WTC11 (cell line): ENCODE results near the gene BOD1. TPM values are rescaled to one million over a fixed set of nuclear protein-coding genes. Genes with fewer than 3 reads are reported as not detected.

Experiments
- ATAC-seq: fragments of 200-7000 bp; cut with Tn5 transposase; 2 replicates; pipeline ENCODE4 v1.10.0; 2021; ENCODE audit warnings: mild to moderate bottlenecking, moderate library complexity
- CTCF ChIA-PET: fragments of 300-600 bp; sonication (Branson Sonifier 250); formaldehyde crosslinking; loops from one replicate; lab custom pipeline; 2021; ENCODE audit warnings: antibody characterized with exemption; lab: Charles Lee
- POLR2A ChIA-PET: fragments of 350-600 bp; sonication (Branson Sonifier 250); formaldehyde crosslinking; loops from one replicate; lab custom pipeline; 2021; ENCODE audit warnings: antibody characterized with exemption; lab: Charles Lee
- DNase-seq: peaks from one replicate; pipeline ENCODE4 v3.0.0; 2021; ENCODE audit warnings: low spot score
- H3K27ac Mint-ChIP-seq: 2 replicates; pipeline ENCODE4 v1.8.0; 2021; ENCODE audit warnings: mixed read lengths
- H3K27me3 Mint-ChIP-seq: 2 replicates; pipeline ENCODE4 v1.8.0; 2021; ENCODE audit warnings: low read depth, mild to moderate bottlenecking, moderate library complexity, mixed read lengths
- H3K36me3 Mint-ChIP-seq: 2 replicates; pipeline ENCODE4 v1.8.0; 2021; ENCODE audit warnings: mixed read lengths
- H3K4me1 Mint-ChIP-seq: 2 replicates; pipeline ENCODE4 v1.8.0; 2022; ENCODE audit warnings: mixed read lengths
- H3K4me3 Mint-ChIP-seq: 2 replicates; pipeline ENCODE4 v1.8.0; 2021; ENCODE audit warnings: mild to moderate bottlenecking, moderate library complexity, mixed read lengths
- H3K9me3 Mint-ChIP-seq: 2 replicates; pipeline ENCODE4 v1.8.0; 2021; ENCODE audit warnings: mixed read lengths
- ATF1 ChIP-seq: sonication (generic); formaldehyde crosslinking; IDR thresholded peaks from 2 replicates; pipeline ENCODE4 v1.8.1; 2023; ENCODE audit warnings: mild to moderate bottlenecking, moderate library complexity, missing genetic modification reagents
- CREB1 ChIP-seq: sonication (generic); formaldehyde crosslinking; IDR thresholded peaks from 2 replicates; pipeline ENCODE4 v1.8.0; 2023; ENCODE audit warnings: mild to moderate bottlenecking, missing genetic modification reagents
- FOXJ3 ChIP-seq: sonication (generic); formaldehyde crosslinking; IDR thresholded peaks from 2 replicates; pipeline ENCODE4 v1.9.0; 2021; ENCODE audit warnings: missing genetic modification reagents, mild to moderate bottlenecking, borderline replicate concordance
- HMGA2 ChIP-seq: fragments of 250-450 bp; sonication (Bioruptor Pico); IDR thresholded peaks from 2 replicates; pipeline ENCODE4 v1.4.0; 2021; ENCODE audit warnings: mild to moderate bottlenecking, moderate library complexity
- IRF2 ChIP-seq: sonication (generic); formaldehyde crosslinking; IDR thresholded peaks from 2 replicates; pipeline ENCODE4 v1.8.0; 2022; ENCODE audit warnings: low read depth, missing genetic modification reagents, borderline replicate concordance
- NFATC4 ChIP-seq: fragments of 250-450 bp; sonication (Bioruptor Pico); IDR thresholded peaks from 2 replicates; pipeline ENCODE4 v1.9.0; 2021; ENCODE audit warnings: mild to moderate bottlenecking
- OVOL2 ChIP-seq: fragments of 250-450 bp; sonication (Bioruptor Pico); IDR thresholded peaks from 2 replicates; pipeline ENCODE4 v1.9.0; 2021; ENCODE audit warnings: mild to moderate bottlenecking, borderline replicate concordance
- TEAD1 ChIP-seq: sonication (generic); formaldehyde crosslinking; IDR thresholded peaks from 2 replicates; pipeline ENCODE4 v1.8.0; 2022; ENCODE audit warnings: mild to moderate bottlenecking, missing genetic modification reagents
- ZNF138 ChIP-seq: sonication (generic); formaldehyde crosslinking; conservative IDR thresholded peaks from 2 replicates; pipeline ENCODE4 v1.8.1; 2022; ENCODE audit warnings: mild to moderate bottlenecking, moderate library complexity, missing genetic modification reagents
- ZNF671 ChIP-seq: fragments of 250-450 bp; sonication (Bioruptor Pico); IDR thresholded peaks from 2 replicates; pipeline ENCODE4 v1.8.0; 2021; ENCODE audit warnings: mild to moderate bottlenecking
- total RNA-seq: library from RNA; stranded (reverse); gene quantifications from 3 replicates; pipeline ENCODE4 v1.2.3, GENCODE V29; 2021
- TF ChIP-seq, protein P1 (sequence below): sonication (generic); formaldehyde crosslinking; IDR thresholded peaks from 2 replicates; pipeline ENCODE4 v1.8.0; 2022; ENCODE audit warnings: mild to moderate bottlenecking, missing genetic modification reagents
- TF ChIP-seq, protein P2 (sequence below): sonication (generic); formaldehyde crosslinking; IDR thresholded peaks from 2 replicates; pipeline ENCODE4 v1.8.1; 2023; ENCODE audit warnings: mild to moderate bottlenecking, missing genetic modification reagents, borderline replicate concordance
- TF ChIP-seq, protein P3 (sequence below): sonication (generic); formaldehyde crosslinking; IDR thresholded peaks from 2 replicates; pipeline ENCODE4 v1.8.1; 2023; ENCODE audit warnings: mild to moderate bottlenecking, missing genetic modification reagents, moderate library complexity
- TF ChIP-seq, protein P4 (sequence below): fragments of 250-450 bp; sonication (Bioruptor Pico); IDR thresholded peaks from 2 replicates; pipeline ENCODE4 v1.9.0; 2021; ENCODE audit warnings: mild to moderate bottlenecking
- TF ChIP-seq, protein P5 (sequence below): fragments of 250-450 bp; sonication (Bioruptor Pico); IDR thresholded peaks from 2 replicates; pipeline ENCODE4 v1.9.0; 2021; ENCODE audit warnings: moderate library complexity, mild to moderate bottlenecking, inconsistent platforms, borderline replicate concordance

The BOD1 gene
- total RNA-seq, 1 experiment from 2014 or later: 120 TPM

DNA sequence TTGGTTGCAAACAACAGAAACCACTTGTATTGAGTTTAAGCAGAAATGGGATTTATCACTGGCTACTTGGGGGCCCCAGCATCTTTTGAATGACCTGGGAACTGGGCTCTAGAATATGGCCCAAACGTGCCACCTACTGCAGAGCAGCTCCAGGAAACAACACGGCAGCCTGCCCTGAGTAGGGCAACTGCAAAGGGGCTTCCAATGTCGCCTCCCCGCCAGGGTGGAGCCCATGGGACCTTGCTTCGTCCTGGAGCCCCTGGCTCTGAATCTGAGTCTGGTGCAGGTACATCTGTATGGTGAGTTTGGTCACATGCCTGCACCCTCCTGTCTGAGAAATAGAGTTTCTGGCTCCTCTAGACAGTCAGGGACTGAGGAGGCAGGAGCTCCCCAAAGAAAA lies 38.6 kb downstream of the BOD1 start:
- Mint-ChIP-seq H3K4me3 (no peak overlapping the region), H3K9me3 (peaks cover 18% of the 10 kb centered on the region), H3K27ac (no peak overlapping the region), H3K27me3 (peaks cover 5% of the 10 kb centered on the region; the same call in 1 of the 2 replicates), H3K36me3 (peaks cover 11% of the 10 kb centered on the region), H3K4me1 (peaks cover 17% of the 10 kb centered on the region)
- POLR2A ChIA-PET: no interaction called here
- TF ChIP-seq, protein P1, sequence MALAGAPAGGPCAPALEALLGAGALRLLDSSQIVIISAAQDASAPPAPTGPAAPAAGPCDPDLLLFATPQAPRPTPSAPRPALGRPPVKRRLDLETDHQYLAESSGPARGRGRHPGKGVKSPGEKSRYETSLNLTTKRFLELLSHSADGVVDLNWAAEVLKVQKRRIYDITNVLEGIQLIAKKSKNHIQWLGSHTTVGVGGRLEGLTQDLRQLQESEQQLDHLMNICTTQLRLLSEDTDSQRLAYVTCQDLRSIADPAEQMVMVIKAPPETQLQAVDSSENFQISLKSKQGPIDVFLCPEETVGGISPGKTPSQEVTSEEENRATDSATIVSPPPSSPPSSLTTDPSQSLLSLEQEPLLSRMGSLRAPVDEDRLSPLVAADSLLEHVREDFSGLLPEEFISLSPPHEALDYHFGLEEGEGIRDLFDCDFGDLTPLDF (CRISPR knock-in tag): no peak
- TF ChIP-seq IRF2 (CRISPR knock-in tag) (no peak), HMGA2 (CRISPR knock-in tag) (no peak)
- TF ChIP-seq, protein P2, sequence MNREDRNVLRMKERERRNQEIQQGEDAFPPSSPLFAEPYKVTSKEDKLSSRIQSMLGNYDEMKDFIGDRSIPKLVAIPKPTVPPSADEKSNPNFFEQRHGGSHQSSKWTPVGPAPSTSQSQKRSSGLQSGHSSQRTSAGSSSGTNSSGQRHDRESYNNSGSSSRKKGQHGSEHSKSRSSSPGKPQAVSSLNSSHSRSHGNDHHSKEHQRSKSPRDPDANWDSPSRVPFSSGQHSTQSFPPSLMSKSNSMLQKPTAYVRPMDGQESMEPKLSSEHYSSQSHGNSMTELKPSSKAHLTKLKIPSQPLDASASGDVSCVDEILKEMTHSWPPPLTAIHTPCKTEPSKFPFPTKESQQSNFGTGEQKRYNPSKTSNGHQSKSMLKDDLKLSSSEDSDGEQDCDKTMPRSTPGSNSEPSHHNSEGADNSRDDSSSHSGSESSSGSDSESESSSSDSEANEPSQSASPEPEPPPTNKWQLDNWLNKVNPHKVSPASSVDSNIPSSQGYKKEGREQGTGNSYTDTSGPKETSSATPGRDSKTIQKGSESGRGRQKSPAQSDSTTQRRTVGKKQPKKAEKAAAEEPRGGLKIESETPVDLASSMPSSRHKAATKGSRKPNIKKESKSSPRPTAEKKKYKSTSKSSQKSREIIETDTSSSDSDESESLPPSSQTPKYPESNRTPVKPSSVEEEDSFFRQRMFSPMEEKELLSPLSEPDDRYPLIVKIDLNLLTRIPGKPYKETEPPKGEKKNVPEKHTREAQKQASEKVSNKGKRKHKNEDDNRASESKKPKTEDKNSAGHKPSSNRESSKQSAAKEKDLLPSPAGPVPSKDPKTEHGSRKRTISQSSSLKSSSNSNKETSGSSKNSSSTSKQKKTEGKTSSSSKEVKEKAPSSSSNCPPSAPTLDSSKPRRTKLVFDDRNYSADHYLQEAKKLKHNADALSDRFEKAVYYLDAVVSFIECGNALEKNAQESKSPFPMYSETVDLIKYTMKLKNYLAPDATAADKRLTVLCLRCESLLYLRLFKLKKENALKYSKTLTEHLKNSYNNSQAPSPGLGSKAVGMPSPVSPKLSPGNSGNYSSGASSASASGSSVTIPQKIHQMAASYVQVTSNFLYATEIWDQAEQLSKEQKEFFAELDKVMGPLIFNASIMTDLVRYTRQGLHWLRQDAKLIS (CRISPR knock-in tag): no peak
- TF ChIP-seq, protein P3, sequence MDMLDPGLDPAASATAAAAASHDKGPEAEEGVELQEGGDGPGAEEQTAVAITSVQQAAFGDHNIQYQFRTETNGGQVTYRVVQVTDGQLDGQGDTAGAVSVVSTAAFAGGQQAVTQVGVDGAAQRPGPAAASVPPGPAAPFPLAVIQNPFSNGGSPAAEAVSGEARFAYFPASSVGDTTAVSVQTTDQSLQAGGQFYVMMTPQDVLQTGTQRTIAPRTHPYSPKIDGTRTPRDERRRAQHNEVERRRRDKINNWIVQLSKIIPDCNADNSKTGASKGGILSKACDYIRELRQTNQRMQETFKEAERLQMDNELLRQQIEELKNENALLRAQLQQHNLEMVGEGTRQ: no peak
- no peak for DNase-seq
- ATAC-seq: no peak
- CTCF ChIA-PET: no interaction called here

DNA sequence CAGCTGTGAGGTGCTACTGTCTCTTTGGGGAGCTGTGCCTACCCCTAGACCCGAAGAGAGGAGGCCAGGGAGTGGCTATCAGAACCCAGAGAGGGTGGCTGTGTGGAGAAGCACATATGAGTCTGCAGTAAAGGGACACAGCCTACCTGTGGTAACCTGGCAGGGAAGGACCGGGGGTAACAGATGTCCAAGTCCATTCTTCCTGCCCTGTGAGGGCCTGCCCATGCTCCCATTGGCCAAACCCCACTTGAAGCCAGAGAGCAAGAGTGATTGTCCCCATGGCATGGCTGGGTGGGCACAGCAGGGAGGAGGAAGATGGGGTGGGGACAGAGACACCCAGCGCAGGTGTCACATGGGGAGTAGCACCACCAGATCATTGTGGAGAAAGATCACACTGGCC lies 39.3 kb downstream of the BOD1 start:
- Mint-ChIP-seq H3K4me3 (no peak overlapping the region), H3K27me3 (peaks cover 5% of the 10 kb centered on the region; the same call in 1 of the 2 replicates), H3K4me1 (peaks cover 22% of the 10 kb centered on the region), H3K9me3 (peaks cover 18% of the 10 kb centered on the region)
- DNase-seq (no peak), ATAC-seq (no peak)
- ChIA-PET POLR2A (no interaction called here), CTCF (no interaction called here)
- TF ChIP-seq OVOL2 (CRISPR knock-in tag) (no peak), TEAD1 (CRISPR knock-in tag) (no peak), FOXJ3 (no peak)
- TF ChIP-seq, all 79 proteins: peak for 0
- H3K27ac Mint-ChIP-seq: no peak overlapping the region
- H3K36me3 Mint-ChIP-seq: peaks cover 11% of the 10 kb centered on the region

DNA sequence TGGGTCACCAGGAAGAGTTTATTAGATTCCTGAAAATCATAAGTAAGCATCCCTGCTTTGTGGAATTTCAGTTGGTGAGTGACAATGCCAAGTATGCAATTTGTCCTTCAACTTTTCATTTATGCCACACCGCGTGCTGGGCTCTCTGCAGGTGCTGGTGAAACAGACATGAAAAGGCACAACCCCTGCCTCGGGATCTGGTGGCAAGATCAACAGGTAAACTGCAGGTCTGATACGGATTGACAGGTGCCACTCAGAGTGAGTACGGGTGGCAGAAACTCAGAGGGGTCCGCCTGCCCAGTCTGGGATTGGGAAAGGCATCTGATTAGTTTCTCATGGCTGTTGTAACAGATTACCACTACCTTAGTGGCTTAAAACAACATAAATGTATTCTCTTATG lies 40.5 kb downstream of the BOD1 start:
- ChIA-PET POLR2A (no interaction called here), CTCF (no interaction called here)
- Mint-ChIP-seq H3K27ac (no peak overlapping the region), H3K27me3 (peaks cover 5% of the 10 kb centered on the region; the same call in 1 of the 2 replicates), H3K9me3 (peaks cover 18% of the 10 kb centered on the region), H3K36me3 (peaks cover 11% of the 10 kb centered on the region), H3K4me3 (no peak overlapping the region), H3K4me1 (peaks cover 30% of the 10 kb centered on the region)
- DNase-seq: no peak
- ATAC-seq: no peak
- TF ChIP-seq, protein P4, sequence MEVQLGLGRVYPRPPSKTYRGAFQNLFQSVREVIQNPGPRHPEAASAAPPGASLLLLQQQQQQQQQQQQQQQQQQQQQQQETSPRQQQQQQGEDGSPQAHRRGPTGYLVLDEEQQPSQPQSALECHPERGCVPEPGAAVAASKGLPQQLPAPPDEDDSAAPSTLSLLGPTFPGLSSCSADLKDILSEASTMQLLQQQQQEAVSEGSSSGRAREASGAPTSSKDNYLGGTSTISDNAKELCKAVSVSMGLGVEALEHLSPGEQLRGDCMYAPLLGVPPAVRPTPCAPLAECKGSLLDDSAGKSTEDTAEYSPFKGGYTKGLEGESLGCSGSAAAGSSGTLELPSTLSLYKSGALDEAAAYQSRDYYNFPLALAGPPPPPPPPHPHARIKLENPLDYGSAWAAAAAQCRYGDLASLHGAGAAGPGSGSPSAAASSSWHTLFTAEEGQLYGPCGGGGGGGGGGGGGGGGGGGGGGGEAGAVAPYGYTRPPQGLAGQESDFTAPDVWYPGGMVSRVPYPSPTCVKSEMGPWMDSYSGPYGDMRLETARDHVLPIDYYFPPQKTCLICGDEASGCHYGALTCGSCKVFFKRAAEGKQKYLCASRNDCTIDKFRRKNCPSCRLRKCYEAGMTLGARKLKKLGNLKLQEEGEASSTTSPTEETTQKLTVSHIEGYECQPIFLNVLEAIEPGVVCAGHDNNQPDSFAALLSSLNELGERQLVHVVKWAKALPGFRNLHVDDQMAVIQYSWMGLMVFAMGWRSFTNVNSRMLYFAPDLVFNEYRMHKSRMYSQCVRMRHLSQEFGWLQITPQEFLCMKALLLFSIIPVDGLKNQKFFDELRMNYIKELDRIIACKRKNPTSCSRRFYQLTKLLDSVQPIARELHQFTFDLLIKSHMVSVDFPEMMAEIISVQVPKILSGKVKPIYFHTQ: no peak
- TF ChIP-seq ZNF138: no peak
- TF ChIP-seq, all 79 proteins: peak for 0

DNA sequence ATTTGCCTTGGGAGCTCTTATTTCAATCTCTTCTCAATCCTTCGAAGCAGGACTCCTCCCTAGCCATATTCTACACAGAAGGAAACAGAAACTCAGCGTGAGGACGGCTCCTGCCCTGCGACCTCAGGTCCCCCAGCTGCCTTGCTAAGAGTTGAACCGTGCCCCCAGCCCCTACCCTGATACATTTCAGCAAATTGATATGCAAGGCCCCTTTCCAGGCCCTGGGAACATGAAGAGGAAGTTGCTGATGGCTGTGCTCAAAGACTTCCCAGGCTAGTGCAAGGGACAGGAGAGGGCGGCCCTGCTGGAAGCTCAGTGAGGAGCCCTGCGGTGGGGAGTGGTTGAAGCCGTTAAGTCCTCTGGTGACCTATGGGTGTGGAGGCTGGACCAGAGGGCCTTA lies 41.5 kb downstream of the BOD1 start:
- Mint-ChIP-seq H3K4me1 (peaks cover 30% of the 10 kb centered on the region), H3K4me3 (no peak overlapping the region), H3K27ac (no peak overlapping the region), H3K27me3 (peaks cover 5% of the 10 kb centered on the region; the same call in 1 of the 2 replicates), H3K36me3 (peaks cover 11% of the 10 kb centered on the region), H3K9me3 (peaks cover 15% of the 10 kb centered on the region)
- peak; percentile 25 for ATAC-seq
- POLR2A ChIA-PET: no interaction called here
- TF ChIP-seq ATF1 (CRISPR knock-in tag) (no peak), NFATC4 (CRISPR knock-in tag) (no peak), CREB1 (CRISPR knock-in tag) (no peak), ZNF671 (CRISPR knock-in tag) (no peak)
- TF ChIP-seq, protein P5, sequence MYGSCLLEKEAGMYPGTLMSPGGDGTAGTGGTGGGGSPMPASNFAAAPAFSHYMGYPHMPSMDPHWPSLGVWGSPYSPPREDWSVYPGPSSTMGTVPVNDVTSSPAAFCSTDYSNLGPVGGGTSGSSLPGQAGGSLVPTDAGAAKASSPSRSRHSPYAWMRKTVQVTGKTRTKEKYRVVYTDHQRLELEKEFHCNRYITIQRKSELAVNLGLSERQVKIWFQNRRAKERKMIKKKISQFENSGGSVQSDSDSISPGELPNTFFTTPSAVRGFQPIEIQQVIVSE (CRISPR knock-in tag): no peak
- CTCF ChIA-PET: interaction anchor here (0.6 to 6.4 kb wide), 5 partner anchors 41 to 281 kb away, joined by 3 to 50 read pairs (median 3); no protein-coding TSS in a partner anchor
- no peak for DNase-seq
